HEK293 (cell line): ENCODE measurements around the gene MAMDC2.

Experiments used
- BCL11A ChIP-seq: fragments of 450-650 bp; formaldehyde crosslinking; IDR thresholded peaks from 2 replicates; pipeline ENCODE4 v1.5.1; 2016; ENCODE audit warnings: low read depth, missing biosample characterization, missing genetic modification characterization
- CTCF ChIP-seq: fragments of 450-650 bp; formaldehyde crosslinking; IDR thresholded peaks from 2 replicates; pipeline ENCODE4 v1.5.1; 2016; ENCODE audit warnings: missing biosample characterization, missing genetic modification characterization
- ZNF362 ChIP-seq: fragments of 450-650 bp; formaldehyde crosslinking; IDR thresholded peaks from 2 replicates; pipeline ENCODE4 v1.5.1; 2016; ENCODE audit warnings: missing biosample characterization, missing genetic modification characterization
- ZNF544 ChIP-seq: fragments of 450-650 bp; formaldehyde crosslinking; IDR thresholded peaks from 2 replicates; pipeline ENCODE4 v1.5.0; 2017; ENCODE audit warnings: missing biosample characterization, missing genetic modification characterization

- TF ChIP-seq ZNF362 (no peak), ZNF544 (tag by site-specific recombination) (no peak), CTCF (no peak), BCL11A (no peak)
These were observed 49.4 kb downstream of the MAMDC2 start for GRCh38 chr9:70093095-70093494.
